HG02763 (cell line): ENCODE data around the gene CCNI.
"Not testable (repeated sequence)": the region's sequence is repeated elsewhere in the genome, so short reads cannot be mapped to it uniquely, and the experiment has no call there.

ENCODE experiments used
- ATAC-seq: cut with Tn5 transposase; IDR thresholded peaks from one replicate; pipeline ENCODE4 v1.9.1; 2021; ENCODE audit warnings: mild to moderate bottlenecking, moderate library complexity; ENCODE audit not compliant: unreplicated experiment

CCNI gene

GRCh38 chr4:77040854-77041725 lies 34.7 kb downstream of the CCNI start:
- ATAC-seq, result no peak

- ATAC-seq, result no peak
Measured at GRCh38 chr4:77040270-77040669, 35.5 kb downstream of the CCNI start.

GRCh38 chr4:77039796-77040195 lies 36.0 kb downstream of the CCNI start:
- no peak for ATAC-seq

GRCh38 chr4:77037736-77038135 lies 38.1 kb downstream of the CCNI start:
- ATAC-seq, result no peak

- not testable (repeated sequence) for ATAC-seq
Measured at GRCh38 chr4:77037168-77037567, 38.6 kb downstream of the CCNI start.

GRCh38 chr4:77036206-77036605 lies 39.6 kb downstream of the CCNI start:
- ATAC-seq, result no peak

GRCh38 chr4:77035153-77035552 lies 40.6 kb downstream of the CCNI start:
- ATAC-seq, result no peak

GRCh38 chr4:77031544-77031943 lies 44.2 kb downstream of the CCNI start:
- no peak for ATAC-seq

- not testable (repeated sequence) for ATAC-seq
Measured at GRCh38 chr4:77029757-77030156, 46.0 kb downstream of the CCNI start.

GRCh38 chr4:77028246-77028645 lies 47.5 kb downstream of the CCNI start:
- ATAC-seq, result no peak

GRCh38 chr4:77026322-77026704 lies 49.5 kb downstream of the CCNI start:
- ATAC-seq, result no peak

- no peak for ATAC-seq
Measured at GRCh38 chr4:77025643-77026321, 50.0 kb downstream of the CCNI start.

- ATAC-seq, result no peak
Measured at GRCh38 chr4:77023920-77024319, 51.9 kb downstream of the CCNI start.

- ATAC-seq, result no peak
Measured at GRCh38 chr4:77022560-77023179, 53.1 kb downstream of the CCNI start.

- ATAC-seq, result no peak
Measured at GRCh38 chr4:77021614-77022089, 54.1 kb downstream of the CCNI start.

GRCh38 chr4:77020017-77020416 lies 55.8 kb downstream of the CCNI start:
- ATAC-seq, result no peak

GRCh38 chr4:77015390-77015789 lies 60.4 kb downstream of the CCNI start:
- no peak for ATAC-seq

- no peak for ATAC-seq
Measured at GRCh38 chr4:77014256-77014655, 61.5 kb downstream of the CCNI start.

GRCh38 chr4:77012726-77013125 lies 63.1 kb downstream of the CCNI start:
- no peak for ATAC-seq

- no peak for ATAC-seq
Measured at GRCh38 chr4:77010841-77011354, 64.9 kb downstream of the CCNI start.

GRCh38 chr4:77009511-77010115 lies 66.2 kb downstream of the CCNI start:
- ATAC-seq, result no peak
